GM12874 (cell line): ENCODE results near the gene FBXO48.

Experiments used
- CTCF ChIP-seq: IDR thresholded peaks from 2 replicates; pipeline ENCODE4 v1.5.1; 2011; ENCODE audit warnings: low read depth, mild to moderate bottlenecking, control low read depth, low read length, moderate library complexity; ENCODE audit not compliant: insufficient read depth

The FBXO48 gene

DNA sequence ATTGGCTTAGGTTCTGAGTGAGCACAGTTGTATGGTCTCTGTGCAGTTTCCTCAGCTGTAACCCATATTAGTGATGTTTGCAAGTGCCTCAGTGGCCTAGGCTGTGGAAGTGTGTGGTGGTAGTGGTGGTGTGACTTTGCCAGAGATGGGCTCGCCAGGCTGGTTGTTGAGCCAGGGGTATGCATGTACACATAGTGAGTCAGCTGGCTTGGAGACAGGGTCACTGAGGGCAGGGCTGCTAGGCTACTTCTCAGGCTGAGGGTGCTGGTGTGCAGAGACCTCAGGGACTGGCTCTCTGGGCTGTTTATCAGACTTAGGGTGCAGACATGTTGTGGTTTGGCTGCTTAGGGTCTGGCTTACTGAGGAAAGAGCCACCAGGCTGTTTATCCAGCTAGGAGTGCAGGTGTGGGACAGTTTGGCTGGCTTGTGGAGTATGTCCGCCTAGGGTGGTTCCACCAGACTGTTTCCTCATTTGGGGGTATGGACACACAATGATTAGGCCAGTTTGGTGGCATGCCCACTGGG, 15.3 kb upstream of the FBXO48 start:
- no peak for TF ChIP-seq CTCF

DNA sequence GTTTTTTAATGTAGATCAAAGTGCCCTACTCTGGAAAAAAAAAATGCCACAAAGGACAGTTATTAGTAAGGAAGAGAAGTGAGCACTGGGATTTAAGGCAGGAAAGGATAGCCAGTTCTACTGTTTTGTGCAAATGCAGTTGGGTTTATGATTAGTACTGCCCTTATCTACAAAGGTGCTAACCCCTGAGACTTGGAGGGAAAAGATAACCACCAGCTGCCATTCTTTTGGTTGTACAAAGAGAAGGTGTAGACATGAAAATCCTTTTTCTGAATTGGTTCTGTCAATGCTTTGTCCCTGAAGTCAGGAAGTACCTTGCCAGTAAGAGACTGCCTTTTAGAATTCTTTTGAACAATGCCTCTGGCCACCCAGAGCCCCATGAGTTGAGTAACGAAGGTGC, 11.6 kb upstream of the FBXO48 start:
- TF ChIP-seq CTCF: no peak

- no peak for TF ChIP-seq CTCF
Measured at GRCh38 chr2:68476454-68476853, 9.4 kb upstream of the FBXO48 start.

GRCh38 chr2:68475576-68475975, 8.5 kb upstream of the FBXO48 start:
- no peak for TF ChIP-seq CTCF

DNA sequence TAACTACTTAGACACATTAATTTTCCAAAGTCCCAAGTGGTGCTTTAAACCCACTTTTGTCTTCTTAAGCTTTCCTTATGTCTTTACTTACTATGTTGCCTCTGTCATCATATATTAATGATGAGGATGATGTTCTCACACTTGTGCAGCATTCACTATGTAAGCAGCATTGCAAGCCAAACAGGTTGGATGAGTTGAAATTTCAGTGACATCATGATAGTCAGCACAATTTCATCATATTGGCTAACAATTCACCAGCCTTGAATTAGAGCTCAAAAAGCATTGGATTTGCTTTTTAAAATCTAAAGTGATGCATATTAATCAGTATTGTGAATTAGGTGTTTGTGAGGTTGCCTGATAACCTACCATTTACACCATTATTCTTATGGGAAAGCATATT, 8.0 kb upstream of the FBXO48 start:
- no peak for TF ChIP-seq CTCF

DNA sequence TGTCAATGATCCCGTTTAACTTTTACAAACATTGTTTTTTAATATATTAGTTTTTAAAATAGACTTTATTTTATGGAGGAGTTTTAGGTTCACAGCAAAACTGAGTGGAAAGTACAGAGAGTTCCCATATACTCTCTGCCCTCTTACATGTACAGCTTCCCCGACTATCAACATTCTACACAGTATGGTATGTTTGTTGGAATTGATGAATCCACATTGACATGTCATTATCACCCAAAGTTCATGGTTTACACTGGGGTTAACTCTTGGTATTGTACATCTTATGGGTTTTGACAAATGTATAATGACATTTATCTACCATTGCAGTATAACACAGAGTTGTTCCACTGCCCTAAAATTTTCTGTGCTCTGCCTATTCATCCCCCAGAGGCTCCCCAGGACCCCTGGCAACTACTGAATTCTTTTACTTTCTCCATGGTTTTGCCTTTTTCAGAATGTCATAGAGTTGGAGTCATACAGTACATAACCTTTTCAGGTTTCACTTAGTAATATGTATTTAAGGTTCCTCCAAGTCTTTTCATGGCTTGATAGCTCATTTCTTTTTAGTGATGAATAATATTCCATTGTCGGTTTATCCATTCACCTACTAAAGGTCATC, 5.8 kb upstream of the FBXO48 start:
- TF ChIP-seq CTCF: no peak

DNA sequence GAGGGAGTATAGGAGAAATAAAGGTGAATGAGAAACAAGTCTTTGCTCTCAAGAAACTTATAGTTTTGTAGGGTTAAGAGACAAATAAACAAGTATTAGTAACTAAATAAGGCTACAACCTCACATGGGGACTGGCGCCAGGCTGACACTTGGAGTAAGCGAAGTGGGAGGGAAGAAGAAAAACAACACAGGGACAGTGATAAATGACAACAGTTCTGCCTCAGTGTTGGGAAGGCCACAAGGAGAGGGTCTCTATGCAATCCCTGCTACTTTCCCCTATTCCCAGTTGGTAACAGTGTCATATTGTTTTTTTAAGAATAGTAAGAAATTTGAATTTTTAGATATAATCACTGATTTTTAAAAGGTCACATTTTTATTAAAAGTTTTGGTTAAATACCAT, 4.3 kb upstream of the FBXO48 start:
- TF ChIP-seq CTCF: no peak

DNA sequence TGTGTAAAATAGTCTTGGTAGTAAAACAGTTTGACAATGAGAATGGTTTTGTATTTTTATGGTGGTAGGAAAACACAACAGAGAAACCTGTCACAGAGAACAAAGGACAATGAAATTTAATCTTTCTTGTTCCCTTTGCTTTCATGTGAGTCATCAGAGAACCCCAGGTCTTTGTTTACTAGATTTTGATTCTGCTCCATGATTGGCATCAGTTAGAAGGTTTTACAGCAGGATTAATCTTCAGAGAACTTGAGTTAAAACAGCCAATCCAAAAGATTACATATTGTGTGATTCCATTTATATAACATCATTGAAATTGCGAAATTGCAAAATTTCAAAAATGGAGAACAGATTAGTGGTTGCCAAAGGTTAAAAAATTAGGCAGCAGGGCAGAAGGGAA, 2.8 kb upstream of the FBXO48 start:
- no peak for TF ChIP-seq CTCF
